Progenitor cell of endocrine pancreas (in vitro differentiated cells): ENCODE measurements around the gene RBM5. TPM values are rescaled to one million over a fixed set of nuclear protein-coding genes. Genes with fewer than 3 reads are reported as not detected.

Source experiments
- DNase-seq: peaks from one replicate; pipeline ENCODE4 v3.0.0; 2021; ENCODE audit warnings: low spot score; ENCODE audit not compliant: unreplicated experiment
- H3K27ac Mint-ChIP-seq: 2 replicates; pipeline ENCODE4 v1.8.0; 2021; ENCODE audit warnings: mild to moderate bottlenecking, moderate library complexity, mixed read lengths
- H3K27me3 Mint-ChIP-seq: 2 replicates; pipeline ENCODE4 v1.8.0; 2021; ENCODE audit warnings: mixed read lengths
- H3K36me3 Mint-ChIP-seq: 2 replicates; pipeline ENCODE4 v1.8.0; 2022; ENCODE audit warnings: mixed read lengths; ENCODE audit not compliant: insufficient read depth
- H3K4me1 Mint-ChIP-seq: 2 replicates; pipeline ENCODE4 v1.8.0; 2021; ENCODE audit warnings: low read depth, mixed read lengths
- H3K4me3 Mint-ChIP-seq: 2 replicates; pipeline ENCODE4 v1.8.0; 2021; ENCODE audit warnings: low read depth, mild to moderate bottlenecking, moderate library complexity, mixed read lengths
- H3K9me3 Mint-ChIP-seq: 2 replicates; pipeline ENCODE4 v1.8.0; 2021; ENCODE audit warnings: low read depth, mixed read lengths
- CTCF ChIP-seq: fragments of 200-600 bp; sonication (generic); IDR thresholded peaks from one replicate; pipeline ENCODE4 v1.5.0; 2021; ENCODE audit warnings: antibody characterized with exemption, mild to moderate bottlenecking; ENCODE audit not compliant: unreplicated experiment
- total RNA-seq: library from RNA; stranded (reverse); gene quantifications from 2 replicates; pipeline ENCODE4 v1.2.1, GENCODE V29; 2021

Gene RBM5
- total RNA-seq, 1 donor from 2014 or later = 322 TPM

GRCh38 chr3:50162034-50162883 is 73.5 kb downstream of the RBM5 start:
- Mint-ChIP-seq H3K4me3 (no peak overlapping the region), H3K4me1 (peaks cover 25% of the 10 kb centered on the region), H3K36me3 (peaks cover 2% of the 10 kb centered on the region), H3K27ac (no peak overlapping the region), H3K27me3 (no peaks in the 10 kb centered on the region), H3K9me3 (no peaks in the 10 kb centered on the region)
- no peak for DNase-seq
- TF ChIP-seq CTCF = no peak

- no peak overlapping the region for H3K27ac Mint-ChIP-seq
- H3K36me3 Mint-ChIP-seq = peaks cover 2% of the 10 kb centered on the region
- no peak for TF ChIP-seq CTCF
- DNase-seq = no peak
- H3K27me3 Mint-ChIP-seq = no peaks in the 10 kb centered on the region
- H3K4me3 Mint-ChIP-seq = no peak overlapping the region
- H3K4me1 Mint-ChIP-seq = peaks cover 20% of the 10 kb centered on the region
- no peaks in the 10 kb centered on the region for H3K9me3 Mint-ChIP-seq
Measured at GRCh38 chr3:50163572-50164455, 75.1 kb downstream of the RBM5 start.

GRCh38 chr3:50164481-50164880 is 75.8 kb downstream of the RBM5 start:
- H3K27me3 Mint-ChIP-seq = no peaks in the 10 kb centered on the region
- no peaks in the 10 kb centered on the region for H3K9me3 Mint-ChIP-seq
- TF ChIP-seq CTCF = no peak
- H3K27ac Mint-ChIP-seq = no peak overlapping the region
- no peak for DNase-seq
- no peak overlapping the region for H3K4me3 Mint-ChIP-seq
- peaks cover 2% of the 10 kb centered on the region for H3K36me3 Mint-ChIP-seq
- H3K4me1 Mint-ChIP-seq = peaks cover 19% of the 10 kb centered on the region

GRCh38 chr3:50164984-50165909 is 76.5 kb downstream of the RBM5 start:
- Mint-ChIP-seq H3K4me3 (no peak overlapping the region), H3K36me3 (no peaks in the 10 kb centered on the region), H3K27ac (no peak overlapping the region), H3K27me3 (no peaks in the 10 kb centered on the region), H3K9me3 (no peaks in the 10 kb centered on the region), H3K4me1 (peaks cover 17% of the 10 kb centered on the region)
- no peak for TF ChIP-seq CTCF
- no peak for DNase-seq
